Epithelial cell of proximal tubule (primary cell): ENCODE results near the gene GARIN5B. TPM values are rescaled to one million over a fixed set of nuclear protein-coding genes. Genes with fewer than 3 reads are reported as not detected.
A peak's percentile ranks its signal among the peaks of the same experiment; 100 is the strongest.

Source experiments
- DNase-seq: peaks from one replicate; pipeline ENCODE4 v3.0.0-alpha.2; 2011; ENCODE audit warnings: low read depth
- H3K4me3 ChIP-seq: 2 replicates; pipeline ENCODE4 v1.5.1; 2011; ENCODE audit warnings: low read depth, mild to moderate bottlenecking, low read length
- total RNA-seq: library from RNA; depleted of rRNA; stranded (reverse); fragments of >200 nt; gene quantifications from 2 replicates; pipeline ENCODE4 v1.2.3, GENCODE V29; 2015
- TF ChIP-seq, protein P1 (sequence below): conservative IDR thresholded peaks from 2 replicates; pipeline ENCODE4 v1.5.1; 2012; ENCODE audit warnings: low read depth, mild to moderate bottlenecking, low read length

GARIN5B gene
- total RNA-seq, 1 donor from 2014 or later: not detected

DNA sequence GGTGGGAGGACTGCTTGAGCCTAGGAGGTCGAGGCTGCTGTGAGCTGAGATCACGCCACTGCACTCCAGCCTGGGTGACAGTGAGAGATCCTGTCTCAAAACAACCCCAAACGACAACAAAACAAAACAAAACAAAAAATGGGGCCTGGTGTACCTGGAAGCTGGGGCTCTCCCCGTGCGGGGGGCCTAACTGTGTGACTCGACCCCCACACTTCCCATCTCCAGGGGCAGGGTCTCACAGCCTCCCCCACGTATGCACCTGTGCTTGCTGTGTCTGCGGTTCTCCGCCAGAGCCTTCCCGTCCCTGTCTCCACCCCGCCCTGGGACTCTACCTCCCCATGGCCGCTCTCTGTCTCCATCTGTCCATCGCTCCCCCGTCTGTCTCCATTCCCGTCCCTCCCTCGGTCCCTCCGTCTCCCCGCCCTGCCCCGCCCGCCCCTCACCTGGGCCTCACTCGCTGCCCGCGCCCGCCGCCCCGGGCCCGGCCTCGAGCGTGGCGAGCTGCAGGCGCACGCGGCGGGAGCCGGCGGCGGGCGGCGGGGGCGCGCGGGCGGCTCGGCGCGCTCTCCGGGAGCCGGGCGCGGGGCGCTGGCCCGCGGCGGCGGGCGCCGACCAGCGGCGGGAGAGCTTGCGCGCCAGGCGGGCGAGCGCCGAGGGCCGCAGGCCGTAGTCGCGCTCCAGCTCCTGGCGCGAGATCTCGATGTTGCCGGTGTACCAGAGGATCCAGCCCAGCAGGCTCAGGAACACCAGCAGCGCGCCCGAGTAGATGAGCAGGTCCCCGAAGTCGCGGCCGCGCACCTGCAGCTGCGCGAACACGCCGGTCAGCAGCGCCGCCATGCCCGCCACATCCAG is 20.4 kb upstream of the GARIN5B start:
- TF ChIP-seq, protein P1, sequence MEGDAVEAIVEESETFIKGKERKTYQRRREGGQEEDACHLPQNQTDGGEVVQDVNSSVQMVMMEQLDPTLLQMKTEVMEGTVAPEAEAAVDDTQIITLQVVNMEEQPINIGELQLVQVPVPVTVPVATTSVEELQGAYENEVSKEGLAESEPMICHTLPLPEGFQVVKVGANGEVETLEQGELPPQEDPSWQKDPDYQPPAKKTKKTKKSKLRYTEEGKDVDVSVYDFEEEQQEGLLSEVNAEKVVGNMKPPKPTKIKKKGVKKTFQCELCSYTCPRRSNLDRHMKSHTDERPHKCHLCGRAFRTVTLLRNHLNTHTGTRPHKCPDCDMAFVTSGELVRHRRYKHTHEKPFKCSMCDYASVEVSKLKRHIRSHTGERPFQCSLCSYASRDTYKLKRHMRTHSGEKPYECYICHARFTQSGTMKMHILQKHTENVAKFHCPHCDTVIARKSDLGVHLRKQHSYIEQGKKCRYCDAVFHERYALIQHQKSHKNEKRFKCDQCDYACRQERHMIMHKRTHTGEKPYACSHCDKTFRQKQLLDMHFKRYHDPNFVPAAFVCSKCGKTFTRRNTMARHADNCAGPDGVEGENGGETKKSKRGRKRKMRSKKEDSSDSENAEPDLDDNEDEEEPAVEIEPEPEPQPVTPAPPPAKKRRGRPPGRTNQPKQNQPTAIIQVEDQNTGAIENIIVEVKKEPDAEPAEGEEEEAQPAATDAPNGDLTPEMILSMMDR: no peak
- H3K4me3 ChIP-seq: peak overlapping the region; percentile 99
- DNase-seq: no peak

DNA sequence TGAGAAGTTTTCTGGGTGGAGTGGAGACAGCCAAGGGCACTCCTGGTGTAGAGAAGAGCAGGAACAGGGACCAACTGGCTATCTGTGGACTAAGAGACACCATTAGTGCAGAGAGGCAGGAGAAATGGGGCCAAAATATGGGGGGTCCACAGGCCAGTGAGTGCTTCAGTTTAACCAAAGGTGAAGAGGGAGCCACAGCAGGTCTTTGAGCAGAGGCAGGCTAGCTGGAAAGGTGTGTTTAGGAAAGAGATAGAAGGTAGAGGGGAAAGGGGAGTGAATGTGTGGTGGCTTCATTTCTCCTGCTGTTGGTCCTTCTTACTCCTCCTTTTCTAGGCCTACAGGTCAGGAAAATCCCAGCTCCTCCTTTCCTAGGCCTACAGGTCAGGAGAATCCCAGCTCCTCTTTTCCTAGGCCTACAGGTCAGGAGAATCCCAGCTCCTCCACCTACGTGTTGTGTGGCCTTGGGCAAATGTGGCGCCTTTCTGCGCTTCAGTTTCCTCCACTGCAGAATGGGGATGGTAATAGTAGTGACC is 19.5 kb upstream of the GARIN5B start:
- H3K4me3 ChIP-seq: no peak overlapping the region
- no peak for DNase-seq
- TF ChIP-seq, protein P1: no peak

DNA sequence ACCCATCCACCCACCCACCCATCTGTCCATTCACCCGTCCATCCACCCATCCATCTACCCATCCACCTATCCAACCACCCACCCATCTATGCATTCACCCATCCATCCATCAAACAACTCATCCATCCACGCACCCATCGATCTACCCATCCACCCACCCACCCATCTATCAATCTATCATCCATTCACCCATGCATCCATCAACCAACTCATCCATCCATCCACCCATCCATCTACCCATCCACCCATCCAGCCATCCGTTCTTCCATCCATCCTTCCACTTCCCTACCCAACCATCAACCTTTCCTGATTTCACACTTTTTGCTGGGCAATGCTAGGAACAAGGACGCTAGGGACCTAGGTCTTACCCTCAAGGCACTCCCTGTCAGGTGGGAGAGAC is 19.0 kb upstream of the GARIN5B start:
- TF ChIP-seq, protein P1: no peak
- no peak for DNase-seq
- H3K4me3 ChIP-seq: no peak overlapping the region

DNA sequence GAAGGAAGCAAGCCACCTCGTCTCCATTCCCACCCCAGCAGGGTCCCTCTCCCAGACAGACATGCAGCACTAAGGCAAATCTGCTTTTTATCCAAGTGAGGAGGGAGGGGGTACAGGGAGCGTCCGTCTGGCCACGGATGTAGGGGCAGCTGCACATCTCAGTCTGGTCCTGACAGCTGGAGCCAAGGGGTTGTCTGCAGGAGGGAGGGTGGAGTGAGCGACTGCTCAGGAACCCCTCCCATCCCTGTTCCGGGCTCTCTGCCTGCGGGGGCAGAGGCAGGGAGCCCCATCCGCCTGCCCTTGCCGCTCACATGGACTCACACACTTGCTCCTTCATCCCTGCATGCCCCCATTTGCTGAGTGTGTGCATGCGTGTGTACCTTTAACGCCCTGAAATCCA is 16.1 kb upstream of the GARIN5B start:
- no peak for DNase-seq
- no peak overlapping the region for H3K4me3 ChIP-seq
- TF ChIP-seq, protein P1: no peak

DNA sequence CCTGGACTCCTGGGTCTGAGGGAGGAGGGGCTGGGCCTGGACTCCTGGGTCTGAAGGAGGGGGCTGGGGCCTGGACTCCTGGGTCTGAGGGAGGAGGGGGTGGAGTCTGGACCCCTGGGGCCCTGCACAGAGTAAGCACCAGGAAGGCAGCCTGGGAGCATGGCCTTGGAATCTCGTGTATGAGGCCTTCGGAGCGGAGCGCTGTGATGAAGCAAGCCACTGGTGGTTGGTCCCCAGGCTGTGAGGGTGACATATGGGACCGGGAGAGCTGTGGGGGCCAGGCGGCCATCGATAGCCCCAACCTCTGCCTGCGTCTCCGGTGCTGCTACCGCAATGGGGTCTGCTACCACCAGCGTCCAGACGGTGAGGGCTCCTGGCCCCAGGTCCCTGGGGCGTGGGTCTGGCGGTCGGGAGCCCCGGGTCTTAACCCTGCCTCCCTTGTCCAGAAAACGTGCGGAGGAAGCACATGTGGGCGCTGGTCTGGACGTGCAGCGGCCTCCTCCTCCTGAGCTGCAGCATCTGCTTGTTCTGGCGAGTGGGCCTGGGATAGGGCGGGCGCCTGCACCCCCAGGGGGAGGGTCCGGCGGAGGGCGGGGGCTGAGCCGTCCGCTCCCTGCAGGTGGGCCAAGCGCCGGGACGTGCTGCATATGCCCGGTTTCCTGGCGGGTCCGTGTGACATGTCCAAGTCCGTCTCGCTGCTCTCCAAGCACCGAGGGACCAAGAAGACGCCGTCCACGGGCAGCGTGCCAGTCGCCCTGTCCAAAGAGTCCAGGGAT is 14.5 kb upstream of the GARIN5B start:
- no peak overlapping the region for H3K4me3 ChIP-seq
- TF ChIP-seq, protein P1: no peak
- DNase-seq: no peak

DNA sequence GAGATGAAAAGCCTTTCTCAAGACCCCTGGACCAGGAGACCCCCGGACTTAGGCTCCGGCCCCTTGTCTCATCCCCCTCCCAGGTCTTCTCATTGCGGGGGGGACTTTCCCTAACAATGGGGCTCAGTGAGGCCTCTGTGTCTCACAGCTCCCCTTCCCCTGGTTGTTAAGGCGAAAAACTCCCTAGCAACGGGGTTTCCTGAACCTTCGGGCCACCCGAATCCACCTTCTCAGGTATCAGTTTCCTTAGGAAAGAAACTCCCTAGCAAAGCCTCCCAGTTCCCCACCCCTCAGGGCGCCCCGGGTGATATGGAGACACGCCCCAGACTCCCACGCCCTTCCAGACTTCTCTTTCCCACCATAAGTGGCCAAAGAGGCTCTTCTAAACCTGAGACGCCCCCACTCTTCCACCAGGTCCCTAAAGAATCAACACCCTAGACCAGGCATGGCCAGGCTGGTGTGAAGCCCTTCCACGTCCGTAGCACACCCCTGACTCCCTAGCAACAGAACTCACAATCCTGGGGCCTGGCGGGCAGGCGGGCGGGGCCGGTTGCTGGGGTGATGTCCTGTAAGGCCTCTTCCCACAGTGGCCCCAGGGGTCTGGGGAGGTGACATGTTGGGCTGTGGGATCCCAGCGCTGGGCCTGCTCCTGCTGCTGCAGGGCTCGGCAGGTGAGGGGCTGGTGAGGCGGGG is 13.3 kb upstream of the GARIN5B start, which contains the start of gene TMEM190:
TMEM190 (plus strand) TSS at position 586 of the 693 bp plus-strand sequence; CDS start at position 614, 28 bp downstream.
- no peak for DNase-seq
- TF ChIP-seq, protein P1: no peak
- H3K4me3 ChIP-seq: no peak within 1 kb of the TSS
